Myometrial cell (primary cell): ENCODE measurements around the gene KCTD6. TPM values are rescaled to one million over a fixed set of nuclear protein-coding genes. Genes with fewer than 3 reads are reported as not detected.

ENCODE experiments used
- total RNA-seq: library from RNA; depleted of rRNA; stranded (reverse); fragments of >200 nt; gene quantifications from 2 replicates; pipeline ENCODE4 v1.2.3, GENCODE V29; 2015

Gene KCTD6
- total RNA-seq, result 3.5 and 3.7 TPM in 2 replicates

GRCh38 chr3:58491506-58492402 lies at the start of gene KCTD6:
Gene KCTD6, plus strand, starts transcription at chr3:58492096. Its CDS starts 6,660 bp downstream, at chr3:58498756.

GRCh38 chr3:58536501-58537411 lies 44.9 kb downstream of the KCTD6 start, which contains the start of gene ACOX2:
Gene ACOX2, minus strand, starts transcription at chr3:58537190. Its CDS starts 2,084 bp downstream, at chr3:58535106.

Other genes starting within 250 kb of the KCTD6 start
- gene RPP14, start 185.9 kb upstream of the KCTD6 start, total RNA-seq, result 9.8 and 12.2 TPM in 2 replicates
- 3.9 and 6.3 TPM in 2 replicates for gene HTD2, start 185.6 kb upstream of the KCTD6 start, total RNA-seq
- gene PXK, start 159.2 kb upstream of the KCTD6 start, total RNA-seq, result 62.8 and 67.9 TPM in 2 replicates
- gene PDHB, start 58.3 kb upstream of the KCTD6 start, total RNA-seq, result 104 and 118 TPM in 2 replicates
- 5.0 and 8.9 TPM in 2 replicates for gene ACOX2, start 45.1 kb downstream of the KCTD6 start, total RNA-seq
- under 0.01 TPM in 1 of 2 replicates, not detected in the other for gene FAM107A, start 85.3 kb downstream of the KCTD6 start, total RNA-seq
- not detected in 2 replicates for gene FAM3D, start 174.7 kb downstream of the KCTD6 start, total RNA-seq